Measurements from ENCODE around the gene KRT7.

KRT7 gene

DNA sequence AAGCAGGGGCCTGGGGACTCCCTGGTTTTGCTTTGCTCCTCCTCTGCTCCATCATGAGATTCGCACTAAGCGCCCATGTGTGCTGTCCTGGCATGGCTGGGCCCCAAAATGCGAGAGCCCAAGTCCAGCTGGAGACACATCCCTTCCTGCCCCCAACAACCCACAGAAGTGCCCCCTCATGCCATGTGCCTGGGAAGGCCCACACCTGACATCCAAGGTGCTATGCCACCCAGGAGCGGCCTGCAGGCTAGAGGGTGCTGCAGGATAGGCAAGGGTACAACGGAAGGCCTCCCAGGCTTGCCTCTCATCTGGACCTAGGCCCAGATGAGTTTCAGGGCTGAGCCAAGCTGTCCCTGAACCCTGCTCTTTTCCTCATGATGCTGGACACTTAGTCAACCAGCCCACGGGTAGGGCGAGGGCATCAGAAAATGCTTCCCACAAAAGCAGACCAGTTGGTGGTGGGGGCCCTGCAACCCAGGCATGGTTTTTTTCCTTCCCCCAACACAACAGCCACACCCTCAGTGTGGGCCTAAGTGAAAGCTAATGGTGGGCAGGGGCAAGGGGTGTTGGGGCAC is 28.0 kb upstream of the KRT7 start:
- no peak overlapping the region for H3K4me3 ChIP-seq (ENCODE audit: low read depth, low read length)
- TF ChIP-seq, protein P1, sequence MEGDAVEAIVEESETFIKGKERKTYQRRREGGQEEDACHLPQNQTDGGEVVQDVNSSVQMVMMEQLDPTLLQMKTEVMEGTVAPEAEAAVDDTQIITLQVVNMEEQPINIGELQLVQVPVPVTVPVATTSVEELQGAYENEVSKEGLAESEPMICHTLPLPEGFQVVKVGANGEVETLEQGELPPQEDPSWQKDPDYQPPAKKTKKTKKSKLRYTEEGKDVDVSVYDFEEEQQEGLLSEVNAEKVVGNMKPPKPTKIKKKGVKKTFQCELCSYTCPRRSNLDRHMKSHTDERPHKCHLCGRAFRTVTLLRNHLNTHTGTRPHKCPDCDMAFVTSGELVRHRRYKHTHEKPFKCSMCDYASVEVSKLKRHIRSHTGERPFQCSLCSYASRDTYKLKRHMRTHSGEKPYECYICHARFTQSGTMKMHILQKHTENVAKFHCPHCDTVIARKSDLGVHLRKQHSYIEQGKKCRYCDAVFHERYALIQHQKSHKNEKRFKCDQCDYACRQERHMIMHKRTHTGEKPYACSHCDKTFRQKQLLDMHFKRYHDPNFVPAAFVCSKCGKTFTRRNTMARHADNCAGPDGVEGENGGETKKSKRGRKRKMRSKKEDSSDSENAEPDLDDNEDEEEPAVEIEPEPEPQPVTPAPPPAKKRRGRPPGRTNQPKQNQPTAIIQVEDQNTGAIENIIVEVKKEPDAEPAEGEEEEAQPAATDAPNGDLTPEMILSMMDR (conservative IDR thresholded peaks at IDR 0.05; ENCODE audit: low read depth, low read length): no peak

DNA sequence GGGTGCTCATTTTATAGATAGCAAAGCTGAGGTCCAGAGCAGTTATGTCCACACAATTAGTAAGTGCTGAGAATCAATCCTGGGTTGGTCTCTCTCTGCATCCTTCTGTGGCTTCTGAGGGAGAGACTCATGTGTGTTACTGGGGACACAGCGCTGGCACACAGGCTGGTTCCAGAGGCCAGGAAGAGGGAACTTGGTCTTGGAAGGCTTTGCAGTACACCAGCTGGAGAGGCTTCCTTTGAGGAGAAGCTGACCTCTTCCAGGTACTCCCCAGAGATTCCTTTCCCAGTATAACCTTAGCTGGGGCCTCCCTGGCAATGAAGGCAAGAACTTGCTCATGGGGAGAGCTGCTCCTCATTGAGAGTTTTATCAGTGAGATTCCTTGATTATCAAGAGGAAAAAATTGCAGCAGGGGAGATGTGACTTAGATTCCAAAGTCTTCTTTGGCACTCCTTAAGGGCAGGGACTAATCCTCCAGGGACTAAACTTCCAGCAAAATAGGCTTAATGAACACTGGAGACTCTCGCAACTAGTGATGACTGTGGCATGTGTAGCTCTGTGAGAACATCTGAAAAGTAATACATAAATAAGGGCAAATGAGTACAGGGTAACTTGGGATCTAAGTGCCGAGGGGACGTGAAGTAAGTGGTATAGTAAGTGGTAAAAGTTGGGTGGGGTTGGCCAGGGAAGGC is 27.3 kb upstream of the KRT7 start:
- TF ChIP-seq, protein P1 (conservative IDR thresholded peaks at IDR 0.05; ENCODE audit: low read depth, low read length): no peak
- H3K4me3 ChIP-seq (ENCODE audit: low read depth, low read length): no peak overlapping the region
- no peak for DNase-seq (ENCODE audit: low read depth)

More for the DNA sequence above, 28.0 kb upstream of the KRT7 start:
- DNase-seq (ENCODE audit: low read depth): no peak

DNA sequence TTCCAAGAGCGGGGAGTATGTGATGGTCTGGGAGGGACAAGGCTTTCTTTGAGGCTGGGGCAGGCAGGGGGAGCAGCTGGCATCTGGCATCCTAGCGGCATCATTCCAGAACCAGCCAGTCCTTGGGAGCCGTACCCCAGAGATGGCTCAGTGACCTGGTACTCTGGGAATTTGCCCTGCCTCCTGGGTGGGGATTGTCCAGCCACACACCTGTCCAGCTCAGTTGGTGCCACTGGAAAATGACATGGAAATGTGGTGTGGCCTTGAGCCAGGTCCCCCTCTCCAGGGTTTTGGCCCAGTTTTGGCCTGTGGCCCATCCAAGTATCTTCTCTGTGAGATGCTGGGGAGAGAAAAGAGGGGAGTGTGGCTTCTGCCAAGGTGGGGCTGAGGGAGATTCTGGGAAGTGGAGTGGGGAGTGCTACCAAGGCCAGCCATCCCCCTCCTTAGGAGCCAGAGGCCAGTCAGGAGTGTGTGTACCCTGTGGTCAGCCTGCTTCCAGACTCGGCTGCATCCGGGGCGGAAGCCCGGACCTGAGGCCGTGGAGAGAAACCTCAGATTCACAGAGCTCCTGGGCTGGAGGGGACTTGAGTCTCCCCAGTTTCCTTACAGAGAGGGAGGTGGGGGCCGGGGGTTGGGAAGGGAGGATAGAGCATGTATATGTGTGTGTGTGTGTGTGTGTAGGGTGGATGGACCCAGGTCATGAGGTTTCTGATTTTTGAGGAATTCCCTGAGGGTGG is 26.6 kb upstream of the KRT7 start:
- DNase-seq (ENCODE audit: low read depth): no peak
- no peak overlapping the region for H3K4me3 ChIP-seq (ENCODE audit: low read depth, low read length)
- TF ChIP-seq, protein P1 (conservative IDR thresholded peaks at IDR 0.05; ENCODE audit: low read depth, low read length): no peak

DNA sequence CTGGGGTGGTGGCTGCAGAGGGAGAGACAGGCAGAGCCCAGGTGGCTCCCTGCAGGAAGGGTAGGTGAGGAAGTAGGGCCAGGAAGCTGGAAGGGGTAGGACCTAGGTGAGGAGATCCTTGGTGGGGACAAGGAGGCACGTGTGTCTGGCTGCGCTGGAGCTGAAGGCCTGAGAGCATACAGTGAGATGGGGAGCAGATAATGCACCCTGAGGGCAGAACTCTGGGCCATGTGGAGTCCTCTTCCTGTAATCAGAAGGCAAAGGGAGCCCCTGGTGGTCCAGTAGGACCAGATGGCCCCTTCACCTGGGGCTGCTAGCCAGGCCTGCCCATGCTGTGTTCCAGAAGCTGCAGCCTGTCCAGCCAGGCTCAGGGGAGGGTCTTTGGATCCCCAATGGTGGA is 25.9 kb upstream of the KRT7 start:
- TF ChIP-seq, protein P1 (conservative IDR thresholded peaks at IDR 0.05; ENCODE audit: low read depth, low read length): no peak
- H3K4me3 ChIP-seq (ENCODE audit: low read depth, low read length): no peak overlapping the region
- no peak for DNase-seq (ENCODE audit: low read depth)

DNA sequence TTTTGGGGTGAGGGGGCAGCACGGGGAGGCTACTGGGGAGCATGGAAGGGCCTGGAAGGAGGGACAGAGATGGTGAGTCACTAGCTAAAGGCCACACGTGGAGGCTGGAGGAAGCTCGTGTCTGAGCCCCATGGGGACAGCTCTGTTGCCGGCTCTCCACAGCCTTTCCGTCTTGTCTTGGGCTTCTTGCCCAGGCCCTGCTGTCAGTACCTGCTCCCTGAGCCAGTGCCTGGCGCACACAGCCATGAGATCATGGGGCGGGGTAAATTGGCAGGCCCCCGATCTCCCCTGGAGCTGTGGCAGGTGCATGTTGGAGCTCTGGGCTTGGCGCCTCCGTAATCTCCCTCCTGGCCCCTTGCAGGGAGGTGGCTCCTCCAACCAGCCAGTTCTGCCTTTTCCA is 25.1 kb upstream of the KRT7 start:
- TF ChIP-seq, protein P1 (conservative IDR thresholded peaks at IDR 0.05; ENCODE audit: low read depth, low read length): no peak
- H3K4me3 ChIP-seq (ENCODE audit: low read depth, low read length): no peak overlapping the region
- peak; percentile 73 for DNase-seq (ENCODE audit: low read depth)

DNA sequence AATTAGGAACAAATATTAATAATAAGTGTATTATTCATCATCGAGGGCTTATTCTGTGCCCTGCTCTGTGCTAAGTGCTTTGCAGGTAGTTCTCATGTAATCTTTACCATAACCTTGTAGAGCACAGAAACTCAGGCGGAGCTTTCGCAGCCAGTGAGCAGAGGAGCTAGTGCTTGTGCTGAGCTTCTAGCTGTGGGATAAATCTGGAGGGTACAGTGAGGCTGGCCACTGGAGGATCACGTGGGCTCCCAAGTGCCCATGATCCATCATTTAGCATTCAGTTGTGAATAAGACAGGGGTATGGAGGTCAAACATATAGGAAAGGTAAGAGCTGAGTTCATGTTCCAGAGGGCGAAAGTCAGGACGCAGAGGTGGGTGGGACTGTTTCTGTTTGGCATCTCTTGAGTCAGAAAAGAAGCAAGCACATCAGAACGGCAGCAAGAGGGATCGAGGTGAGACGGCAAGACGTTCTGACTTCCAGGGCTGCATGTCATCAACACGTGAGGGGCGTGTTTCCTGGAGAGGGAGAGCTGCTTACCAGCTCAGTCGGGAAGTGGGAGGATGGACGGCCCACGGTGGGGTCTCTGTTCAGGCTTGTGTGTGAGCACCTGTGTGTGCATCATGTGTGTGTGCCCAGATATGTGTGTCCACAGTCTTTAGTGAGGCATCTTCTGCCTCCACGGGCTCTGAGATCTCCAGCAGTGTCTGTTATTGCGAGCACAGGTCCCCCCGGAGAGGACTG is 24.4 kb upstream of the KRT7 start:
- TF ChIP-seq, protein P1 (conservative IDR thresholded peaks at IDR 0.05; ENCODE audit: low read depth, low read length): no peak
- no peak overlapping the region for H3K4me3 ChIP-seq (ENCODE audit: low read depth, low read length)
- DNase-seq (ENCODE audit: low read depth): no peak

All from choroid plexus epithelial cell (primary cell).